8988T (cell line): ENCODE data around the gene PTPRK.

ENCODE experiments used
- DNase-seq: peaks from one replicate; pipeline ENCODE4 v3.0.0; 2011

Gene PTPRK

GRCh38 chr6:128520436-128521281 is at the start of gene PTPRK:
TSS of gene PTPRK (minus strand) at chr6:128520599. CDS start at chr6:128520358, 241 bp downstream.
- DNase-seq: peak; percentile 52

- no peak for DNase-seq
These were observed 46.6 kb upstream of the PTPRK start for GRCh38 chr6:128567029-128567428.

- no peak for DNase-seq
These were observed 40.6 kb upstream of the PTPRK start for GRCh38 chr6:128560966-128561365.

DNA sequence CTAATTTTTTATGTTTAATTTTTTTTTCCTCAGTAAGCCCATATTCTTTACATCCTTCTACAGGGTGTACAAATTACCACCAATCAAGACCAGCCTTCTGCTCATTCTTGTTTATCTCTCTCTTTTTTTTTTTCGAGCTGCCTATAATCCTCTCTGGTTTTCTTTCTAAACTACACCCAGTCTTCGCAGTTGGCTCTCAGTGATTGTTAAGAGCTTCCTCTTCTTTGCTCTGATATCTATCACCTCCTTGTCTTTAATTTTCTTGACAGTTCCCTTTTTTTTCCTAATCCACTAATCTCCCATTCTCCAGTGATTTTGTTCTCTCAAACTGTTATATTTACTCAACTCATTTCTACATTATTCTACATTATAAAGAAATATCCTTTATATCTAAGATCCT is 38.5 kb upstream of the PTPRK start:
- DNase-seq: no peak

DNA sequence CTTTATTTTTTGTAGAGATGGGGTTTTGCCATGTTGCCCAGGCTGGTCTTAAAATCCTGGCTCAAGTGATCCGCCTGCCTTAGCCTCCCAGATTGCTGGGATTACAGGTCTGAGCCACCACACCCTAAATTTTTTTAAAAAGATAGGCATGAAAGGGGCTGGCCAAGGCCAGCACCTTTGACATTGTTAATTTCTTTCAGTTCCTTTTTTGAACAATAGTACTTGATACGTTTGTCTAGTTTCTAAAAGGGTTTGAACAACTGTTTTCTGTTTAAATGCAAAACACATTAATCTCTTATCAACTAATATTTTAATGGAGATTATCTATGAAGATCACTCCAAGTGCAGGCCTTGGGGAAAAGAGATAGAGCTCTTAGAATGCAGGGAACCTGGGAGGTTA is 37.6 kb upstream of the PTPRK start:
- DNase-seq: no peak

DNA sequence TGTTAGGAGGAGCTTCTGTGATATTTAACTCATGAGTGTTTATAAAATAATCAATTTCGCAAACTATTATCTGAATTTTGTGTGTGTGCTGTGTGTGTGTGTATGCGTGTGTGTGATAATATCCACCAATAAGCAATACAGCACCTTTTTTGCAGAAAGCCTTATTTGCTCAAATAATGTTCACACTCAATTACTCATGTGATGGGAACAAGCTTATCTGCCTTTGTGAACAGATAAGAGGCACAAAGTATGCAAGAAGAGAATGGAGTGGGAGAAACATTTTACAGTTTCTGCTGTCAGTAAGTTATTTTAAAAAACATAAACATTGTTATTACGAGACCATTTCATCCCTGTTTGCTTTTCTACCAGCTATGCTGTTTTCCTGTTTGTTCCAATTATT is 36.7 kb upstream of the PTPRK start:
- DNase-seq: no peak

GRCh38 chr6:128554302-128554701 is 33.9 kb upstream of the PTPRK start:
- no peak for DNase-seq

- no peak for DNase-seq
These were observed 20.9 kb upstream of the PTPRK start for GRCh38 chr6:128541261-128541660.

DNA sequence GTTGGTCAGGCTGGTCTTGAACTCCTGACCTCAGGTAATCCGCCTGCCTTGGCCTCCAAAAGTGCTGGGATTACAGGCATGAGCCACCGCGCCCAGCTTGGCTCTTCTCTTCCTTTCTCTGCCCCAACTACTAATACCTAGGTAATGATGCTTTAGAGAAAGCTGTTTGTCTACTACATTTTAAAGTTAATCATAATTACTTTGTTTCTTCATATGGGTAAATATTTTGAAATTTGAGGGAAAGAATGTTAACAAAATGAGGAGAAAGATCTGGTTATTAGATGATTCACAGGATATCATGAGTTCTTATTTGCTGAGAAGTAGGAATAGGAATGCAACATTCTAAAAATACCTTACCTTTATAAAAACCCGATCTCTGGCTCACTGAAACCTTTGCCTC is 18.4 kb upstream of the PTPRK start:
- no peak for DNase-seq

DNA sequence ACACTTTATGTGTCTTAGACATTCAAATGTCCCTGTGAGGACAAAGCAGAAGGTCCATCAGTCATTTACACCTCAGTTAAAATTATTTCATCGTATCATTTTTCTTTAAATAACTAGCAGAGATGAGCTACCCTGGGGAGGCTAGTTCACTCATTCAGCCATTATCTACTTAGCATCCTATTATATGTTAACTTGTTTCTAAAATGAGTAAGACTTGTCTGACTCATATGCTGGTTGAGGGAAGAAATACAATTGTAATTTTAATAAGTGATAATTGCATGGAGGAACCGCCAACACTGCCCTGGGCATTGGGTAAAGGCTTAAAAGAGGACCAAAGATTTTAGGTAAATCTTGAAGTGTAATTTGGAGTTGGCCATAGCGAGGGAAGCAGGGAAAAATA is 12.4 kb upstream of the PTPRK start:
- DNase-seq: no peak

DNA sequence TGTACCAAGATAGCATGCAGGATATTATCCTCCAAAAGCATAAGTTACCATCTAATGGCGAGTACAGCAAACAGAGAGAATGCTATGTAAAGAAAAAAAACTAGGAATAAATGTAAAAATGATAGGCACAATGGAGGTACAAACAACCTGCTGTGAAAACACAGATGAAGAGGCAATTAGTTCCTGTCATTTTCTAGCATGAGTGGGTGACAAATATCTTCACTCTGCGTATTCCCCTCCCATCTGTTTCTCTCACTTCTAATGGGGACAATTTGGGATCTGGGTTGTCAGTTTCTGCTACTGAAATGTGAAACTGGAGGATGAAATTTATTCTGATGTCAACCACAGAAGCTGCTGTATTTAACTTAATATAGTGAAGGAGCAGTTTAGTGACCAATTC is 11.7 kb upstream of the PTPRK start:
- DNase-seq: no peak

DNA sequence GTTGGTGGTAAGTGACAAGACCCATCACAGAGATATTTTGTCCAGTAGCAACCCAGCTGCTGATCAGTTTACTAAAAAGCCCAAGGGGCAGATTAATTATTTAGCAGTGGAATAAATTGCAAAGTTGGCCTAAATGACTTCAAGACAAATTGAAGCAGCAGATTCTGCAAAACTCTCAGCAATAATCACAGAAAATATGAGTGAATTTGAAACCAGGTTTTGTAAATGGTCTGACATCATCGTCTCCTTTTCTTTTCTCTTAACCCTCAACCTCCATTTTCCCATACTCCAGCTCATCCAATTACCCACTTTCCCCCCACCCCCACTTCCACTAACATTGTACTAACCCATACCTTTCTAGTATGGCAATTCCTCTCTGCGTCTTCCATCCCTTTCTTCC is 11.3 kb upstream of the PTPRK start:
- DNase-seq: no peak

GRCh38 chr6:128528241-128528640 is 7.8 kb upstream of the PTPRK start:
- DNase-seq: no peak

DNA sequence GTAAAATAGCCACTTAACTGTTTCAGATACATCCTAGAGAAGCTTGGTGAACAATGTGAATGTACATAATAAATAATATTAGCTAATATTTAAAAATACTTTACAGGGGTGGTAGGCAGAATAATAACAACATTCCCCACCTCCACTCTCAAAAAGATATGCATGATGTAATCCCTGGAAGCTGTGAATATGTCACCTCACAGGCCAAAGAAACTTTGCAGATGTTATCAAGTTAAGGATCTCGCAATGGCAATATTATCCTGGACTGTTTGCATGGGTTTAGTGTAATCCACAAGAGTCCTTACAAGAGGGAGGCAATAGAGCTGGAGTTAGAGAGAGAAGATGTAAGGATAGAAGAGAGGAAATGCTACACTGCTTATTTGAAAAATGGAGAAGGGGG is 7.0 kb upstream of the PTPRK start:
- DNase-seq: no peak

DNA sequence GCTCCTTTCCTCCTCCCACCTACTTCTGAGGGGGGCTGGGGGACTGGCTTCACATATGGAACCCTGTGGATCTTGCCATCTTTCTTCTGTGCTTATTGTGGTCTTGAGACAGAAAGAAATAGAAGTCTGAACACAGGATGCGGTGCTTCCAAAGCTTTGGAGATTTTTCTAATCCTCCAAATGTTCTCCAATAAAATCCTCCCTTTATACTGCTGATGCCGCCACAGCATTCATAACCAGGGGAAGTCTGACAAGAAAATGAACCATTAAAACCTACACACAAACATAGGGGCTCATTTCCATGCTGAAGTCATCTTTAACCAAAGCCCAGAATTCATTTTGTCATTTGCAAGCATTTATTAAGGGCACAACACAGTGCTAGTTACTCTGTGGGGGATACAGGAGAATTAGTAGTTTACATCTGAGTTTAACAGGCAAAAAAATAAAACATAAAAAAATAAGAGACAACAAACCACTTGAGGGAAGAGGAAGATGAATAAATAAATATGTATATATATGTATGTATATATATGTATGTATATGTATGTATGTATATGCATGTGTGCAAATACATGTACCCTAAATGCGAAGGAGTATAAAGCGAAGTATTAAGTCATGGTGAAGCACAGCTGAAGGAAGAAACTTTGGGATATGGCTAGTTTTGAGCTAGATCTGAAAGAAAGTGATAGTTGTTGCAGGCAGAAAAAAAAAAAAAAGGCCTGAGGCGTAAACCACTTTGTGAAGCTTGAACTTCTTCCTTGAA is 5.9 kb upstream of the PTPRK start:
- DNase-seq: no peak

DNA sequence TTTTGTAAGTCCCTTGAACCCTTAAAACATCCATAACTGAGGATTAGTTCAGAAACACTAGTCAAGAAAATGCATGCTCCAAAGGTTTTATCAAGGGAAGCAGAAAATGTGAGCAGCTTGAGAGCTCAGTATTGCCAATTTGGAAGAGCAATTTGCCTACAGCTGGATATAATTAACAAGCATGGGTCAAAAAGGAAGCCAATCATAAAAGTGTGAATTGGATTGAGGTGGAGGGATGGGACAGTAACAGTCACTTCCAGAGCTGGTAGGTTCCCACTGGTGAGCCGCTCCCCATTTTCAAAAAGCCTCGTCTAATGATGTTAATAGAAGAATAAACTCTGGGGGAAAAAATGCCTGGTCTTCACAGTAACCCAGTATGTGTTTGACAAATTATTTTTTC is 5.0 kb upstream of the PTPRK start:
- DNase-seq: no peak

- no peak for DNase-seq
These were observed 858 bp upstream of the PTPRK start for GRCh38 chr6:128521282-128521632.

GRCh38 chr6:128519931-128520435 is 416 bp downstream of the PTPRK start:
- DNase-seq: peak; percentile 24

GRCh38 chr6:128519132-128519930 is 1.1 kb downstream of the PTPRK start:
- peak; percentile 18 for DNase-seq

GRCh38 chr6:128518434-128519131 is 1.8 kb downstream of the PTPRK start:
- no peak for DNase-seq

DNA sequence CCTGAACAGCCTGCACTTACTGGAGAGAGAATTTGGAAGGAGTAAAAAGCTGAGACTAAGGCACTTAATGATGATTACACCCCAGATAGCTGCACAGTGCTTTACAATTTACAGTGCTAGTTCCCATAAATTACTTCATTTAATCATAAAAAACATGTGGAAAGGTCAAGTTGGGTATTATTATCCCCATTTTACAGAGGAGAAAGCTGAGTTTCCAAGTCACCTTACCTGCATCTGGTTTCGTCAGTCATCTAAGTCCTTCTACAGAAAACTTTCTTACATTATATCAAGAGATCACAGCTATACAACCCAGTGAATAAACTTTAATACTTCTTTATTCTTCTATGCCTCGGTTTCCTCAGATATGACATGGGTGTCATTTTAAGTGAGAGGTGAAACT is 3.3 kb downstream of the PTPRK start:
- DNase-seq: no peak

DNA sequence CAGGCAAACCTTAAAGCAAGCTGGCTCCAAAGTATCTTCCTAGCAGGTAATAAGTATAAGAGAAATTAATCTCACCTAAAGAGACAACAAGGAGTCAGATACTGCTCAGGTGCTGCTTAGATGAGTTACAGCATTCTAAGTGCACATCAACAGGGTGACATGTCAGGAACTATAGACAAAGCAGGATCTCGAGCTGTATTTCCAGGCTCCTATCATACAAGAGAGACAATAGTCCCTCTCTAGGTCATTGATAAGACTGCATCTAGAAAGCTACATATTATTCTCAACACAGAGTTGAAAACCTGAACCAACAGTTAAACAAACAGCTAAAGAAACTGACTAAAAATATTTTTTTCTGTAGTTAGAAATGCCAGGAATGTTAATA is 3.9 kb downstream of the PTPRK start:
- DNase-seq: no peak
